Aorta (tissue), 5 donors: ENCODE measurements around the gene COPG1. TPM values are rescaled to one million over a fixed set of nuclear protein-coding genes. Genes with fewer than 3 reads are reported as not detected.
"Not testable (repeated sequence)": the region's sequence is repeated elsewhere in the genome, so short reads cannot be mapped to it uniquely, and the experiment has no call there.

ENCODE experiments used
- ATAC-seq: fragments of 200-7000 bp; cut with Tn5 transposase; one replicate; pipeline ENCODE4 v1.9.1; 2022; ENCODE audit warnings: moderate library complexity; ENCODE audit not compliant: low FRiP score
- DNase-seq, 2 donors: peaks; one replicate each; pipeline ENCODE4 v3.0.0-alpha.2; 2020
- H3K27ac ChIP-seq, 2 donors: one replicate each; pipeline ENCODE4 v1.5.1; 2013; ENCODE audit warnings: low read length in 2 of 2, mild to moderate bottlenecking in 2 of 2, moderate library complexity in 2 of 2, control low read depth in 1 of 2, inconsistent platforms in 1 of 2, low read depth in 1 of 2
- H3K27me3 ChIP-seq, 2 donors: one replicate each; pipeline ENCODE4 v1.6.1; 2013; ENCODE audit warnings: control low read depth in 1 of 2, low read length in 1 of 2, mild to moderate bottlenecking in 1 of 2, moderate library complexity in 1 of 2; ENCODE audit not compliant: insufficient read depth in 2 of 2, control insufficient read depth in 1 of 2
- H3K36me3 ChIP-seq, 2 donors: one replicate each; pipeline ENCODE4 v1.6.1; 2013; ENCODE audit warnings: control low read depth in 1 of 2, low read length in 1 of 2, mild to moderate bottlenecking in 1 of 2; ENCODE audit not compliant: insufficient read depth in 2 of 2, control insufficient read depth in 1 of 2
- H3K4me1 ChIP-seq, 2 donors: one replicate each; pipeline ENCODE4 v1.6.1; 2013; ENCODE audit warnings: low read length in 2 of 2, control low read depth in 1 of 2, mild to moderate bottlenecking in 1 of 2, moderate library complexity in 1 of 2; ENCODE audit not compliant: insufficient read depth in 2 of 2, control insufficient read depth in 1 of 2
- H3K4me3 ChIP-seq, 2 donors: one replicate each; pipeline ENCODE4 v1.5.1; 2013; ENCODE audit warnings: low read length in 2 of 2, control low read depth in 1 of 2, mild to moderate bottlenecking in 1 of 2
- H3K9me3 ChIP-seq: one replicate; pipeline ENCODE4 v1.6.1; 2013; ENCODE audit warnings: mild to moderate bottlenecking, low read length; ENCODE audit not compliant: control insufficient read depth
- WGBS, 2 donors: extraction: QIAGEN DNeasy Blood & Tissue Kit; methylation state at CpG; one replicate each; pipeline ENCODE4 v1.1.7; 2013; 5-methylcytosine and 5-hydroxymethylcytosine counted together
- intact Hi-C, 2 donors: fragments of 100-400 bp; cut with DNase I; formaldehyde crosslinking; loops; one replicate each; pipeline versions ENCODE4 v1.14.2 to v1.15.0; 2022
- polyA plus RNA-seq, 2 donors: library from polyadenylated mRNA; stranded (reverse); fragments of 200-250 nt; gene quantifications; one replicate each; pipeline ENCODE4 v1.2.3, GENCODE V29; 2013
- total RNA-seq, 2 donors: library from RNA; stranded (reverse); fragmentation: NEBNext Ultra II Directional; extraction: Animal tissue kit (Norgen Biotek cat#: 25700); gene quantifications; one replicate each; pipeline ENCODE4 v1.2.1, GENCODE V29; 2021
- donor health status: healthy with polysubstance abuse.
- donor health status: Bipolar disorder and iron deficiency.
- donor health status: DM: no; HTN: no; CAD: no.
- donor health status: DM: no; HTN: no; CAD: no.
- donor health status: DM: yes; HTN: yes; CAD: no.

The COPG1 gene
- total and polyA plus RNA-seq, 4 donors = 39.7 to 155 (median 117) TPM

DNA sequence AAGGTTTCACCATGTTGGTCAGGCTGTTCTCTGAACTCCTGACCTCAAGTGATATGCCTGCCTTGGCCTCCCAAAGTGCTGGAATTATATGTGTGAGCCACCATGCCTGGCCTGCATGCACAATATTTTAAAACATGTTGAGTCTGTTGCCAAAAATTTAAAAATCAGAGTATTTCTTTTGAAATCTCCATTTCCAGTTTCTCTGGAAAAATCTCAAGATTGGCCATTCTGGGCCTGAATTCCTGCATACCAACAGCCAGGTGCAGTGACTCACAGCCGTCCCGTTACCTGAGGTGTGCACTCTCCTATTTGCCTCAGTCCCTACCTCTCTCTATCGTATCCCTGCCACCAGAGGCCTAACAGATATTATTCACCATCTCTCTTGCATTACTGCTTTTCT, 15.0 kb upstream of the COPG1 start:
- ATAC-seq (no peak), DNase-seq (no peak)
- no peaks in the 10 kb centered on the region for H3K36me3 ChIP-seq
- intact Hi-C loops = no loop called here
- no peaks in the 10 kb centered on the region for H3K27me3 ChIP-seq
- no peaks in the 10 kb centered on the region for H3K4me1 ChIP-seq
- H3K27ac ChIP-seq = no peak overlapping the region
- 83 to 91% methylated on average over 3 of the region's 3 CpGs for WGBS, 2 donors
- H3K9me3 ChIP-seq = no peaks in the 10 kb centered on the region
- no peak overlapping the region for H3K4me3 ChIP-seq

DNA sequence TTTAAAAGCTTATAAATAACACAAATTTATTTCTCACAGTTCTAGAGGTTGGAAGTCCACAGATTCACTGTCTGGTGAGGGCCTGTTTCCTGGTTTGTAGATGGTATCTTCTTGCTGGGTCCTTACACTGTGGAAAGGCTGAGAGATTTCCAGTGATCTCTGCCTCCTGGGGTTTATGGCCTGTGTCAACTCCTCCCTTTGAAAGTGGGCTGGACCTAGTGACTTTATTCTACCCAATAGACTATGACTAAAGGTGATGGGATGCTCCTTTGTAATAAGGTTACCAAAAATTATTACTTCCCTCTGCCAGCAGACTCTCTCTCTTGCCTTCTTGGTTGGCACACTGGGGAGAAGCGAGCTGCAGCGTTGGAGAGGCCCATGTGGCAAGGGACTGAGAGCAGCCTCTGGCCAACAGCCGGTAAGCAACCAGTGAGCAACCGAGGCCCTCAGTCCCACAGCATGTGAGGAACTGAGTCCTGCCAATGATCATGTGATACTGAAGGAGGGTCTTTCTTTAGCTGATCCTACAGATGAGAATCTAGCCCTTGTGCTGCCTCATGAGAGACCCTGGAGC, 14.0 kb upstream of the COPG1 start:
- Histone ChIP-seq H3K36me3 (no peaks in the 10 kb centered on the region), H3K27ac (no peak overlapping the region), H3K4me3 (no peak overlapping the region), H3K4me1 (no peaks in the 10 kb centered on the region), H3K27me3 (no peaks in the 10 kb centered on the region), H3K9me3 (no peaks in the 10 kb centered on the region)
- DNase-seq (no peak), ATAC-seq (no peak)
- 92 to 93% methylated on average over 4 of the region's 4 CpGs for WGBS, 2 donors
- intact Hi-C loops = no loop called here

DNA sequence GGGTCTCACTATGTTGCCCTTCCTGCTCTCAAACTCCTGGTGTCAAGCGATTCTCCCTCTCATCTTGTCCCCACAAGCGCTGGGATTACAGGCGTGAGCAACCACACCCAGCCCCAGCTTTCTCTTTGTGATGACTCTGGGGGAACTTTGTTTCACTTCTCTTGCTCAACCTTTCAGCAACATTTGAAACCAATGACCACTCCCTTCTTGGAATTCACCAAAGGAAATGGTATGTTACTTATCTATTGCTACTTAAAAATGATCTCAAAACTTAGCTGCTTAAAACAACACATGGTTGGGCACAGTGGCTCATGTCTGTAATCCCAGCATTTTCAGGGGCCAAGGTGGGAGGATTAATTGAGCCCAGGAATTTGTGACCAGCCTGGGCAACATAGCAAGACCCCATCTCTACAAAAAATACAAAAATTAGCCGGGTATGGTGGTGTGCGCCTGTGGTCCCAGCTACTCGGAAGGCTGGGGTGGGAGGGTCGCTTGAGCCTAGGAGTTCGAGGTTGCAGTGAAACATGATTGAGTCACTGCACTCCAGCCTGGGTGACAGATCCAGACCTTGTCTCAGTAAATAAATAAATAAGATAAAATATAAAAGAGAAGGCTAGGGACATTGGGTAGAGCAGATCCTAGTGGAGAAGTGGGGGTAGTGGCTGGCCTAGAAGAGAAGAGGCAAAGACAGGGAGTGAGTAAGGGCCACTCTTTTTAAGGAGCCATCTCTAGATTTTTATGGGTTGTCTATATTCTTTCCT, 10.3 kb upstream of the COPG1 start:
- Histone ChIP-seq H3K4me3 (no peak overlapping the region), H3K4me1 (no peaks in the 10 kb centered on the region), H3K9me3 (no peaks in the 10 kb centered on the region), H3K27me3 (no peaks in the 10 kb centered on the region), H3K36me3 (no peaks in the 10 kb centered on the region), H3K27ac (no peak overlapping the region)
- DNase-seq (no peak), ATAC-seq (no peak)
- 87 to 91% methylated on average over 8 of the region's 8 CpGs for WGBS, 2 donors
- intact Hi-C loops = no loop called here

DNA sequence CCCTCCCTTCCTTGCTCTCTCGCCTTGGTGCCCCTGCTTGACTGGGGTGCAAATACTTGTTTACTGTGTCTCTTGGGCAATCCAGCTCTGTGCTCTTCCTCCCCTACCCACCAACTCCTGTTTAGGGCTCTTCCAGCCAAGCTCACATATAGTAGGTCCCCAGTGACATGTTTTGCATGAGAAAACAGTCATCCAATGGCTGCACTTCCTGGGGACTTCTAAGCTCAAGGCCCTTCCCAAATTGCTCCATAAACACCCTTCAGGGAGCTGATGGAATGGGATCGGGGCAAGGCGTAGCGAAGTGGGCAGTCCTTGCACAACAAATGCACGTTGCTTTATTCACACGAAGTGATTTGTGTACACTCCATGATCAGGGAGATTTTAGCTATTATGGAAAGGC, 9.4 kb upstream of the COPG1 start:
- Histone ChIP-seq H3K27me3 (no peaks in the 10 kb centered on the region), H3K36me3 (no peaks in the 10 kb centered on the region), H3K27ac (no peak overlapping the region), H3K9me3 (no peaks in the 10 kb centered on the region), H3K4me1 (no peaks in the 10 kb centered on the region), H3K4me3 (no peak overlapping the region)
- intact Hi-C loops = no loop called here
- 47 to 61% methylated on average over 6 of the region's 6 CpGs for WGBS, 2 donors
- no peak for DNase-seq
- no peak for ATAC-seq

DNA sequence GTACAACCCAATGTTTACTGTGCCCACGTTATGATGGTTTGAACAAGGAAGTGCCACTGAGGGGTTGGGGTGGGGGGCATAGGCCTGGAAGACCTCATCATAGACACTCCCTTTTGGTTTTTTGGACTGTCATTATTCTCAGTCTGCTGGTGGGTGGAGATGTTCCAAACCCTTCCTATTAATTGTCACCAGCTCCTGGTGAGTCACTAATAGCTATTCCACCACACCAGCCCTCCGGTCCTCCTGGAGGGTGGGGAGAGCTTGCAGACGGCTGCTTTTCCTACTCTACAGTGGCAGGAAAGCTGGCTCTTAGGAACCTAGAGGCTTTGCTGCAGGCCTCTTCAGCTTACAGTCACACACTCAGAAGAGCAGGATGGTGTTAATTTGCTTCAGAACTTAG, 9.0 kb upstream of the COPG1 start:
- DNase-seq (no peak), ATAC-seq (no peak)
- Histone ChIP-seq H3K36me3 (no peaks in the 10 kb centered on the region), H3K27ac (no peak overlapping the region), H3K27me3 (no peaks in the 10 kb centered on the region), H3K4me3 (no peak overlapping the region), H3K4me1 (no peaks in the 10 kb centered on the region), H3K9me3 (no peaks in the 10 kb centered on the region)
- WGBS, 2 donors = 57 to 61% methylated on average over 3 of the region's 3 CpGs
- intact Hi-C loops = no loop called here

DNA sequence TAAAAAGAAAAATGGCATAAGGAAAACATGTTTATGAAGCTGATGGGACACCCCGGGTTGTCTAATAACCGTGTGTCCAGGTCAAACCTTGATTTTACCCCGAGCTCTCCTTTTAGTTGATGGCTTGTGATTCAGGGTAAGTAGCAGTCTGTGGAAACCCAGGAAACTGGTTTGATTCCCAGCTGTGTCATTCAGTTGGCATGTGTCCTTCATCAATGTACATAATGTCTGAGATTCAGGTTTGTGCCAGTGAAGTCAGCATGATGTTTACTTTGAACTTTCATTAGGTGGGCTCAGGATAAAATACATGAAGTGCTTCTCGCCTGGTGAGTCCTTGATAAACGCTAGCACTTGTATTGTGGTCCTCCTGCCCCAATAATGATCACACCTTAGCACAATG, 4.3 kb upstream of the COPG1 start:
- DNase-seq (no peak), ATAC-seq (no peak)
- peaks cover 0 to 2% of the 10 kb centered on the region in 2 donors for H3K4me1 ChIP-seq
- H3K27me3 ChIP-seq = no peaks in the 10 kb centered on the region
- 64 to 68% methylated on average over 5 of the region's 5 CpGs for WGBS, 2 donors
- H3K36me3 ChIP-seq = no peaks in the 10 kb centered on the region
- H3K9me3 ChIP-seq = no peaks in the 10 kb centered on the region
- no peak overlapping the region for H3K27ac ChIP-seq
- no peak overlapping the region for H3K4me3 ChIP-seq
- intact Hi-C loops = loop anchor here (5.0 kb wide), 2 partner anchors 63 to 273 kb away; partner anchors contain the start of gene CNBP (in 2 of the 2)

DNA sequence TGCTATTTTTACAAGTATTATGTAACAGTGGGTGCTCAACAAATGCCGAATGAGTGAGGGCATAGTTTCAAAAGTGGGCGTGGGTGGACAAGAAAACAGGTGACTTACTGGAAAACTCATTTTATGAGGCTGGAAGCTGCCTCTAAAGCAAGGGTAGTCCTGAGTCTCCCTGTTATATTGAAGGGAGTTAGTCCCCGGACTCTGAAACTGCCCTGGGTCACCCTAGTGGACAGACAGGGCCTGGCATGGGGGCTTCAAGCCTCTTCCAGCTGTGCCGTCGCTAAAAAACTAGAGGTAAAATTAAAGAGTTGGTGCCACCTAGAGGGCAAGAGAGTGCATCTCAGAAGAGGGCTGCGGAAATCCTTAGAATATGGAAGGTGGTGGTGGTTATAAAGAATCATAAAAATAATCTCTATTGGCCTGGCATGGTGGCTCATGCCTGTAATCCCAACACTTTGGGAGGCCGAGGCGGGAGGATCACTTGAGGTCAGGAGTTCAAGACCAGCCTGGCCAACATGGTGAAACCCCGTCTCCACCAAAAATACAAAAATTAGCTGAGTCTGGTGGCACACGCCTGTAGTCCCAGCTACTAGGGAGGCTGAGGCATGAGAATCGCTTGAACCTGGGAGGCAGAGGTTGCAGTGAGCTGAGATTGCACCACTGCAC, 3.6 kb upstream of the COPG1 start:
- not testable (repeated sequence) for H3K36me3 ChIP-seq, H3K4me1 ChIP-seq, H3K9me3 ChIP-seq, H3K4me3 ChIP-seq, H3K27me3 ChIP-seq
- peak overlapping the region in 1 of 2 donors; percentile 58 for H3K27ac ChIP-seq
- intact Hi-C loops = loop anchor here (5.0 kb wide), 2 partner anchors 63 to 273 kb away; partner anchors contain the start of gene CNBP (in 2 of the 2)
- DNase-seq (peak; percentile 89 to 91), ATAC-seq (peak; percentile 90)
- 11 to 14% methylated on average over 11 of the region's 11 CpGs for WGBS, 2 donors

DNA sequence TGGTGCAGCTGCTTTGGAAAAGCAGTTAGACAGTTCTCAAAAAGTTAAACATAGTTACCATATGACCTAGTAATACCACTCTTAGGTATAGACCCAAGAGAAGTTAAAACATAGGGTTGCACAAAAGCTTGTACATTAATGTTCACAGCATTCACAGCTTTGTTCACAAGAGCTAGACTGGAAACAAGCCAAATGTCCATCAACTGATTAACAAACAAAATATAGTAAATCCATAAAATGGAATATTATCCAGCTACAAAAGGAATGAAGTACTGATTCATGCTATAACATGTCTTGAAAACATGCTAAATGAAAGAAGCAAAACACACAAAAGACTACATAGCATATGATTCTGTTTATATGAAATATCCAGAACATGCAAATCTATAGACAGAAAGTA, 2.8 kb upstream of the COPG1 start:
- intact Hi-C loops = loop anchor here (5.0 kb wide), 2 partner anchors 64 to 274 kb away; partner anchors contain the start of gene CNBP (in 2 of the 2)
- Histone ChIP-seq H3K36me3 (no peaks in the 10 kb centered on the region), H3K9me3 (no peaks in the 10 kb centered on the region), H3K27me3 (no peaks in the 10 kb centered on the region), H3K4me3 (no peak overlapping the region), H3K4me1 (peaks cover 0 to 2% of the 10 kb centered on the region in 2 donors), H3K27ac (no peak overlapping the region)
- DNase-seq (no peak), ATAC-seq (no peak)
